SU-DHL-6 (cell line): ENCODE results near the gene PCDHA3.
"Not testable (repeated sequence)": the region's sequence is repeated elsewhere in the genome, so short reads cannot be mapped to it uniquely, and the experiment has no call there.

Experiments used
- H2AFZ ChIP-seq: fragments of 200-600 bp; sonication (generic); 2 replicates; pipeline ENCODE4 v1.6.1; 2014; ENCODE audit warnings: low read depth, mild to moderate bottlenecking, moderate library complexity, mixed read lengths, antibody characterized with exemption, low read length; ENCODE audit not compliant: severe bottlenecking
- H3F3A ChIP-seq: fragments of 200-600 bp; shearing (Covaris generic); 2 replicates; pipeline ENCODE4 v1.6.0; 2016; ENCODE audit warnings: antibody characterized with exemption, mild to moderate bottlenecking; ENCODE audit not compliant: insufficient read depth
- H3K27ac ChIP-seq: fragments of 200-600 bp; sonication (generic); 2 replicates; pipeline ENCODE4 v1.5.1; 2016; ENCODE audit warnings: low read depth, mild to moderate bottlenecking, low read length, moderate library complexity, mixed read lengths
- H3K27me3 ChIP-seq: fragments of 200-600 bp; sonication (generic), shearing (Covaris generic); 2 replicates; pipeline ENCODE4 v1.6.0; 2014; ENCODE audit warnings: mild to moderate bottlenecking, low read length
- H3K36me3 ChIP-seq: fragments of 200-600 bp; sonication (generic); 2 replicates; pipeline ENCODE4 v1.6.1; 2014; ENCODE audit warnings: mild to moderate bottlenecking, low read length, mixed read lengths
- H3K4me2 ChIP-seq: fragments of 300-600, 200-600 bp; shearing (Covaris generic), sonication (generic); 2 replicates; pipeline ENCODE4 v1.6.0; 2014; ENCODE audit warnings: low read length, low read depth, mild to moderate bottlenecking; ENCODE audit not compliant: poor library complexity, severe bottlenecking
- H3K4me3 ChIP-seq: fragments of 200-600 bp; sonication (generic); 2 replicates; pipeline ENCODE4 v1.5.1; 2014; ENCODE audit warnings: antibody characterized with exemption, low read length, mild to moderate bottlenecking, mixed read lengths; ENCODE audit not compliant: insufficient read depth, poor library complexity, severe bottlenecking
- H3K79me2 ChIP-seq: fragments of 200-600 bp; sonication (generic); 2 replicates; pipeline ENCODE4 v1.6.1; 2014; ENCODE audit warnings: mild to moderate bottlenecking, low read length, moderate library complexity; ENCODE audit not compliant: insufficient read depth
- H3K9ac ChIP-seq: fragments of 200-600 bp; sonication (generic); 2 replicates; pipeline ENCODE4 v1.7.0; 2014; ENCODE audit warnings: mild to moderate bottlenecking, low read length
- H3K9me2 ChIP-seq: fragments of 200-600 bp; sonication (generic); replicated peaks from 2 replicates; pipeline ENCODE4 v1.6.1; 2014; ENCODE audit warnings: low read length; ENCODE audit not compliant: insufficient read depth
- H3K9me3 ChIP-seq: fragments of 200-600 bp; sonication (generic); 2 replicates; pipeline ENCODE4 v1.6.1; 2014; ENCODE audit warnings: low read length, mixed read lengths; ENCODE audit not compliant: insufficient read depth
- H4K20me1 ChIP-seq: fragments of 200-600 bp; sonication (generic); 2 replicates; pipeline ENCODE4 v1.6.1; 2014; ENCODE audit warnings: low read depth, mild to moderate bottlenecking, antibody characterized with exemption, low read length, moderate library complexity, mixed read lengths
- EZH2phosphoT487 ChIP-seq: fragments of 200-600 bp; sonication (generic), shearing (Covaris generic); conservative IDR thresholded peaks from 2 replicates; pipeline ENCODE4 v1.6.1; 2018; ENCODE audit warnings: mild to moderate bottlenecking, antibody characterized with exemption, low read length, moderate library complexity, mixed read lengths
- TF ChIP-seq, protein P1 (sequence below): fragments of 200-600 bp; sonication (generic); IDR thresholded peaks from one replicate; pipeline ENCODE4 v1.5.1; 2017; ENCODE audit warnings: antibody characterized with exemption, mild to moderate bottlenecking, low read length, moderate library complexity; ENCODE audit not compliant: insufficient read depth, poor library complexity, severe bottlenecking

PCDHA3 gene

DNA sequence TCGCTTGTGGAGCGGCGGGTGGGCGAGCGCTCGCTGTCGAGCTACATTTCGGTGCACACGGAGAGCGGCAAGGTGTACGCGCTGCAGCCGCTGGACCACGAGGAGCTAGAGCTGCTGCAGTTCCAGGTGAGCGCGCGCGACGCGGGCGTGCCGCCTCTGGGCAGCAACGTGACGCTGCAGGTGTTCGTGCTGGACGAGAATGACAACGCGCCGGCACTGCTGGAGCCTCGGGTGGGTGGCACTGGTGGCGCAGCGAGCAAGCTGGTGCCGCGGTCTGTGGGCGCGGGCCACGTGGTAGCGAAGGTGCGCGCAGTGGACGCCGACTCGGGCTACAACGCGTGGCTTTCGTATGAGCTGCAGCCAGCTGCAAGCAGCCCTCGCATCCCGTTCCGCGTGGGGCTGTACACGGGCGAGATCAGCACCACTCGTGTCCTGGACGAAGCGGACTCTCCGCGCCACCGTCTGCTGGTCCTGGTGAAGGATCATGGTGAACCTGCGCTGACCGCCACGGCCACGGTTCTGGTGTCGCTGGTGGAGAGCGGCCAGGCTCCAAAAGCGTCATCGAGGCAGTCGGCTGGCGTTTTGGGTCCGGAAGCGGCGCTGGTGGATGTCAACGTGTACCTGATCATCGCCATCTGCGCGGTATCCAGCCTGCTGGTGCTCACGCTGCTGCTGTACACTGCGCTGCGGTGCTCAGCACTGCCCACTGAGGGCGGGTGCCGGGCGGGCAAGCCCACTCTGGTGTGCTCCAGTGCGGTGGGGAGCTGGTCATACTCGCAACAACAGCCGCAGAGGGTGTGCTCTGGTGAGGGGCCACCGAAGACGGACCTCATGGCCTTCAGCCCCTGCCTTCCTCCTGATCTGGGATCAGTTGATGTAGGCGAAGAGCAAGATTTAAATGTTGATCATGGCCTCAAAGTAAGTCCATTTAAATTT is 42.2 kb downstream of the PCDHA3 start:
- H3K9ac ChIP-seq: no peak overlapping the region
- H4K20me1 ChIP-seq: no peaks in the 10 kb centered on the region
- H3K27ac ChIP-seq: no peak overlapping the region
- no peaks in the 10 kb centered on the region for H3K27me3 ChIP-seq
- no peaks in the 10 kb centered on the region for H3K36me3 ChIP-seq
- no peaks in the 10 kb centered on the region for H3K9me3 ChIP-seq
- no peak overlapping the region for H3K4me3 ChIP-seq
- H2AFZ ChIP-seq: no peak overlapping the region
- no peak overlapping the region for H3K4me2 ChIP-seq
- no peaks in the 10 kb centered on the region for H3K79me2 ChIP-seq
- no peak for TF ChIP-seq EZH2phosphoT487
- TF ChIP-seq, protein P1, sequence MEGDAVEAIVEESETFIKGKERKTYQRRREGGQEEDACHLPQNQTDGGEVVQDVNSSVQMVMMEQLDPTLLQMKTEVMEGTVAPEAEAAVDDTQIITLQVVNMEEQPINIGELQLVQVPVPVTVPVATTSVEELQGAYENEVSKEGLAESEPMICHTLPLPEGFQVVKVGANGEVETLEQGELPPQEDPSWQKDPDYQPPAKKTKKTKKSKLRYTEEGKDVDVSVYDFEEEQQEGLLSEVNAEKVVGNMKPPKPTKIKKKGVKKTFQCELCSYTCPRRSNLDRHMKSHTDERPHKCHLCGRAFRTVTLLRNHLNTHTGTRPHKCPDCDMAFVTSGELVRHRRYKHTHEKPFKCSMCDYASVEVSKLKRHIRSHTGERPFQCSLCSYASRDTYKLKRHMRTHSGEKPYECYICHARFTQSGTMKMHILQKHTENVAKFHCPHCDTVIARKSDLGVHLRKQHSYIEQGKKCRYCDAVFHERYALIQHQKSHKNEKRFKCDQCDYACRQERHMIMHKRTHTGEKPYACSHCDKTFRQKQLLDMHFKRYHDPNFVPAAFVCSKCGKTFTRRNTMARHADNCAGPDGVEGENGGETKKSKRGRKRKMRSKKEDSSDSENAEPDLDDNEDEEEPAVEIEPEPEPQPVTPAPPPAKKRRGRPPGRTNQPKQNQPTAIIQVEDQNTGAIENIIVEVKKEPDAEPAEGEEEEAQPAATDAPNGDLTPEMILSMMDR: no peak
- H3K9me2 ChIP-seq: no peaks in the 10 kb centered on the region
- no peaks in the 10 kb centered on the region for H3F3A ChIP-seq

DNA sequence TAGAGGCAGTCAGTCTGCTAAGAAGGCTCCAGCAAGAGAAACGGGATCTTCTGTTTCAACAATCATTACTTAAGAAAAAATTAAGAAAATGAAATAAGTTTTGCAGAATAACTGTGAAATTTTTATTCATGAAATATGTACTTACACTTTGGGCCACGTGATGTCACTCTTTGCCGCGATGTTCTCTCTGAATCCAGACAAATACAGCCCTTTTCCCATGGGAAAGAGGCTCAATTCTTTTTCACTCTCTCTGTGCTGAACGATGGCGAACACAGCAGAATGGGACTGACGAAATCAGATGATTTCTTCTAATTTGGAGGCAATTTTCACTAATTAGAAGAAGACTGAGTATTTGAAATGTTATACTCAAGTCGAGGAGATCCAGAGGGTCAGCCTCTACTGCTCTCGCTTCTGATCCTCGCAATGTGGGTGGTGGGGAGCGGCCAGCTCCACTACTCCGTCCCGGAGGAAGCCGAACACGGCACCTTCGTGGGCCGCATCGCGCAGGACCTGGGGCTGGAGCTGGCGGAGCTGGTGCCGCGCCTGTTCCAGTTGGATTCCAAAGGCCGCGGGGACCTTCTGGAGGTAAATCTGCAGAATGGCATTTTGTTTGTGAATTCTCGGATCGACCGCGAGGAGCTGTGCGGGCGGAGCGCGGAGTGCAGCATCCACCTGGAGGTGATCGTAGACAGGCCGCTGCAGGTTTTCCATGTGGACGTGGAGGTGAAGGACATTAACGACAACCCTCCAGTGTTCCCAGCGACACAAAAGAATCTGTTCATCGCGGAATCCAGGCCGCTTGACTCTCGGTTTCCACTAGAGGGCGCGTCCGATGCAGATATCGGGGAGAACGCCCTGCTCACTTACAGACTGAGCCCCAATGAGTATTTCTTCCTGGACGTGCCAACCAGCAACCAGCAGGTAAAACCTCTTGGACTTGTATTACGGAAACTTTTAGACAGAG is 47.6 kb downstream of the PCDHA3 start, which contains the start of gene PCDHA9:
Gene PCDHA9, plus strand, starts transcription at position 244 of the 964 bp plus-strand sequence. Its CDS starts 114 bp downstream, at position 358.
- not testable (repeated sequence) for H2AFZ ChIP-seq, H3K9ac ChIP-seq

DNA sequence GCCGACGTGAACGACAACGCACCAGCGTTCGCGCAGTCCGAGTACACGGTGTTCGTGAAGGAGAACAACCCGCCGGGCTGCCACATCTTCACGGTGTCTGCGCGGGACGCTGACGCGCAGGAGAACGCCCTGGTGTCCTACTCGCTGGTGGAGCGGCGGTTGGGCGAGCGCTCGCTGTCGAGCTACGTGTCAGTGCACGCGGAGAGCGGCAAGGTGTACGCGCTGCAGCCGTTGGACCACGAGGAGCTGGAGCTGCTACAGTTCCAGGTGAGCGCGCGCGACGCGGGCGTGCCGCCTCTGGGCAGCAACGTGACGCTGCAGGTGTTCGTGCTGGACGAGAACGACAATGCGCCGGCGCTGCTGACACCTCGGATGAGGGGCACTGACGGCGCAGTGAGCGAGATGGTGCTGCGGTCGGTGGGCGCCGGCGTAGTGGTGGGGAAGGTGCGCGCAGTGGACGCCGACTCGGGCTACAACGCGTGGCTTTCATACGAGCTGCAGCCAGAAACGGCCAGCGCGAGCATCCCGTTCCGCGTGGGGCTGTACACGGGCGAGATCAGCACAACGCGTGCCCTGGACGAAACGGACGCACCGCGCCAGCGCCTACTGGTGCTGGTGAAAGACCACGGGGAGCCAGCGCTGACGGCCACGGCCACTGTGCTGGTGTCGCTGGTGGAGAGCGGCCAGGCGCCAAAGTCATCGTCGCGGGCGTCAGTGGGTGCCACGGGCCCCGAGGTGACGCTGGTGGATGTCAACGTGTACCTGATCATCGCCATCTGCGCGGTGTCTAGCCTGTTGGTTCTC is 49.2 kb downstream of the PCDHA3 start:
- not testable (repeated sequence) for H3F3A ChIP-seq, H3K27me3 ChIP-seq, H3K27ac ChIP-seq, H3K36me3 ChIP-seq, H3K9ac ChIP-seq, H3K4me3 ChIP-seq, H3K9me3 ChIP-seq, H3K79me2 ChIP-seq, H3K4me2 ChIP-seq, H2AFZ ChIP-seq, H4K20me1 ChIP-seq, H3K9me2 ChIP-seq

More for the DNA sequence above, 47.6 kb downstream of the PCDHA3 start, which contains the start of gene PCDHA9:
- H3K36me3 ChIP-seq, H3K9me2 ChIP-seq, H3K4me3 ChIP-seq, H3K27me3 ChIP-seq, H3K79me2 ChIP-seq, H3F3A ChIP-seq, H4K20me1 ChIP-seq, H3K4me2 ChIP-seq, H3K27ac ChIP-seq, H3K9me3 ChIP-seq: not testable (repeated sequence)
